Activated naive CD4-positive, alpha-beta T cell treated with Interleukin-2 at 50 U/mL for 16 hours (primary cell): Measurements from ENCODE around the gene HCN2.

Source experiments
- DNase-seq: peaks from one replicate; pipeline ENCODE4 v3.0.0-alpha.2; 2020

The HCN2 gene

DNA sequence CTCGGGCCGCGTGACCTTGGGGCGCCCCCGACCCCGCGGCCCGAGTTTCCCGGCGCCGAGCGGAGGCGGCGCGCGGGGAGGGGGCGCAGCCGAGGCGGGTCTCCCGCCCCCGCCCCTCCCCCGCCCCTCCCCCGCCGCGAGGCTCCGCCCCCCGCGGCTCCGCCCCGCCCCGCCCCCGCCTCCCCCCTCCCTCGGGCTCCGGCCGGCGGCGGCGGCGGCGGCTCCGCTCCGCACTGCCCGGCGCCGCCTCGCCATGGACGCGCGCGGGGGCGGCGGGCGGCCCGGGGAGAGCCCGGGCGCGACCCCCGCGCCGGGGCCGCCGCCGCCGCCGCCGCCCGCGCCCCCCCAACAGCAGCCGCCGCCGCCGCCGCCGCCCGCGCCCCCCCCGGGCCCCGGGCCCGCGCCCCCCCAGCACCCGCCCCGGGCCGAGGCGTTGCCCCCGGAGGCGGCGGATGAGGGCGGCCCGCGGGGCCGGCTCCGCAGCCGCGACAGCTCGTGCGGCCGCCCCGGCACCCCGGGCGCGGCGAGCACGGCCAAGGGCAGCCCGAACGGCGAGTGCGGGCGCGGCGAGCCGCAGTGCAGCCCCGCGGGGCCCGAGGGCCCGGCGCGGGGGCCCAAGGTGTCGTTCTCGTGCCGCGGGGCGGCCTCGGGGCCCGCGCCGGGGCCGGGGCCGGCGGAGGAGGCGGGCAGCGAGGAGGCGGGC is at the start of gene HCN2:
TSS of gene HCN2 (plus strand) at position 189 of the 703 bp plus-strand sequence. CDS start at position 254, 65 bp downstream.
- no peak for DNase-seq

DNA sequence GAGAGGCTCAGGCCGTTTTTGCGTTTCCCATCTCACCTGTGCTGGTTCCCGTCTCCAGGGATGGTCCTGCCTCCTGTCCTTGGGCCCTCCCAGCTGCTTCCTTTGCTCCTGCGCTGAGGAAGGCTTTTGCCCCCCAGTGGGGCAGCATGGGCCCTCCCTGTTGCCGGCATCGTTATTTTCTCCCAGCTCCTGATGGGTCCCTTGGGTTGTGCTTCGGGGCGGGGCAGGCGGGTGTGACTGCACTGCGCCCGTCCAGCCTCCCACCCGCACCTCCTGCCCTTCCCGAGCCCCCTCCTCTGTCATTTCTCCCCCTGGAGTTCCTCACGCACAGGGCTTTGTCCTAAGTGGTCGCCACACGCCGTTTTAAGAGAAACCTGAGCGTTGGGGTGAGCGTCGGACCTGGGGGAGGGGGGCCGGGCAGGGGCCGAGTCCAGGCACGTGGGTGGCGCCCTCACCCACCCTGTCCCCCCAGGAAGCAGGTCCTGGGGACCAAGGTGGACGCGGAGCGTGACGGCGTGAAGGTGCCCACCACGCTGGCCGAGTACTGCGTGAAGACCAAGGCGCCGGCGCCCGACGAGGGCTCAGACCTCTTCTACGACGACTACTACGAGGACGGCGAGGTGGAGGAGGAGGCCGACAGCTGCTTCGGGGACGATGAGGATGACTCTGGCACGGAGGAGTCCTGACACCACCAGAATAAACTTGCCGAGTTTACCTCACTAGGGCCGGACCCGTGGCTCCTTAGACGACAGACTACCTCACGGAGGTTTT is 48.6 kb upstream of the HCN2 start:
- no peak for DNase-seq

DNA sequence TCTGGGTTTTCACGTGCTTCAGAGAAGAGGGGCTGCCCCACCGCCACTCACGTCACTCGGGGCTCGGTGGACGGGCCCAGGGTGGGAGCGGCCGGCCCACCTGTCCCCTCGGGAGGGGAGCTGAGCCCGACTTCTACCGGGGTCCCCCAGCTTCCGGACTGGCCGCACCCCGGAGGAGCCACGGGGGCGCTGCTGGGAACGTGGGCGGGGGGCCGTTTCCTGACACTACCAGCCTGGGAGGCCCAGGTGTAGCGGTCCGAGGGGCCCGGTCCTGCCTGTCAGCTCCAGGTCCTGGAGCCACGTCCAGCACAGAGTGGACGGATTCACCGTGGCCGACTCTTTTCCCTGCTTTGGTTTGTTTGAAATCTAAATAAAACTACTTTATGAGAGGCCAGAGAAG is 48.0 kb upstream of the HCN2 start:
- no peak for DNase-seq

DNA sequence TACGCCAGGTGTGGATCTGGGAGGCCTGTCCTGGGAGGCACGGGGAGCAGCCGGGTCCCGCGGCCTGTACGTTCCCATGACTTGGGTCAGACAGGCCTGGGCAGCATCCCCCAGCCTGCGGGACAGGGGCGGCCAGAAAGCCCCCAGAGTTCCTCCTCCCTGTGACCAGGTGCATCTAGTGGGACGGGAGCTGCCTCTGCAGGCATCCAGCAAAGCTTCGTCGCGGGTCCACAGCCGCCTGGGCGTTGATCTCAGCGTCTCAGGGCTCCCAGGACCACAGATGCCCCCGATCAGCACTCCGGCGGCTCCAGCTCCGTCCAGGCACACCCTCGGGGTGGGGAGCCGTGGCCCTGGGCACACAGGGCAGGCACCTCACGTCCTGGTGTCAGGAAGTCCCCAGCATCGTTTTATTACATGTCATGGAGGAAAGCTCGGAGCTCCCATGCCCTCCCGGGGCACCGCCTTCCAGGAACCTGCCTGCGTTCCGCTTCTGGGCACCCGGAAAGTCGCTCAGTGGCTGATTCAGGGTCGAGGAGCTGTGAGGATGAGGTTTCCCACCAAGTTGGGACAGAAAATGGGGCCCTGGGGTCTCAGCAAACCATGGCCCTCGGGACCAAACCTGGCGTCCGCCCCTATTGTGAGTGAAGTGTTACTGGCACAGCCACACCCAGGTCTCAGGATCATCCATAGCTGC is 47.4 kb upstream of the HCN2 start:
- no peak for DNase-seq

DNA sequence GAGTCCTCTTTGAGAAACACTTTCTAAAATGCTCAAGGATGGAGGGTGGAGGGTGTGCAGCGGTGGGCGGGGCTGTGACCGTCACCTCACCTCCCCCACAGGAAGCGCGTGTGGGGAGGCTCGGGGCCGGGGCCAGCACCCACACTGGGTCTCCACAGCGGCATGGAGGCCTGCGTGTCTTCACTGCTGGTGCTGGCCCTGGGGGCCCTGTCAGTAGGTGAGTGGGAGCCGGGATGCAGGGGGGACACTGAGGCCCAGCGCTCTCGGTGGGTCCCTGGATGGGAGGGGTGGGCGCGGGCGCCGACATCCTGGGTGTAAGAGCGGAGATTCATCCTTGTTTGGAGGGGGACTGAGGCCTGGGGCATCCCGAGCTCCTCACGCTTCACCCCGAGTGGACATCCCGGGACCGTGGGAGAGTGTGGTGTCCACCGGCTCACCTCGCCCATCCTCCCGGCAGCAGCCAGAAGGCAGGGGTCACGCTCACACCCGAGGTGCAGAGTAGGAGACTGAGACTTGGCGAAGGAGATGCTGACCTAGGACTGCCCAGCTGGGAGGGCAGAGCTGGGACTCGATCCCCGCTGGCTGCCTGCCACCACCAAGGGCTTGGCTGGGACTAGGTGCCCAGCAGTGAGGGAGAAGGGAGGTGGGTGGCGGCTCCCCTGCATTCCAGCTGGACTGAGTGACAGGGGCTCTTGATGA is 45.6 kb upstream of the HCN2 start, which contains the start of gene GZMM:
TSS of gene GZMM (plus strand) at position 144 of the 699 bp plus-strand sequence. CDS start at position 163, 19 bp downstream.
- DNase-seq, result peak; percentile 78

DNA sequence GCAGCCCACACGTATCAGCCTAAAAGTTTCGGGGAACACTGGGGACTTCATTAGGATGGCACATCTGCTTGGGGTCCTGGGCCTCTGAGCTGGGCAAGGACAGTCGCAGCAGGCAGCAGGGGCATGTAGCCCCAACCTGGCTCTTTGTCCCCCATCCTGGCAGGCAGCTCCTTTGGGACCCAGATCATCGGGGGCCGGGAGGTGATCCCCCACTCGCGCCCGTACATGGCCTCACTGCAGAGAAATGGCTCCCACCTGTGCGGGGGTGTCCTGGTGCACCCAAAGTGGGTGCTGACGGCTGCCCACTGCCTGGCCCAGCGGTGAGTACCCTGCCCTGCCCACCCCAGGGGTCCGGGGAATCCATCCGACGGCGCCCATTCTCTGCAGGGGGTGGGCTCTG is 42.6 kb upstream of the HCN2 start:
- no peak for DNase-seq

DNA sequence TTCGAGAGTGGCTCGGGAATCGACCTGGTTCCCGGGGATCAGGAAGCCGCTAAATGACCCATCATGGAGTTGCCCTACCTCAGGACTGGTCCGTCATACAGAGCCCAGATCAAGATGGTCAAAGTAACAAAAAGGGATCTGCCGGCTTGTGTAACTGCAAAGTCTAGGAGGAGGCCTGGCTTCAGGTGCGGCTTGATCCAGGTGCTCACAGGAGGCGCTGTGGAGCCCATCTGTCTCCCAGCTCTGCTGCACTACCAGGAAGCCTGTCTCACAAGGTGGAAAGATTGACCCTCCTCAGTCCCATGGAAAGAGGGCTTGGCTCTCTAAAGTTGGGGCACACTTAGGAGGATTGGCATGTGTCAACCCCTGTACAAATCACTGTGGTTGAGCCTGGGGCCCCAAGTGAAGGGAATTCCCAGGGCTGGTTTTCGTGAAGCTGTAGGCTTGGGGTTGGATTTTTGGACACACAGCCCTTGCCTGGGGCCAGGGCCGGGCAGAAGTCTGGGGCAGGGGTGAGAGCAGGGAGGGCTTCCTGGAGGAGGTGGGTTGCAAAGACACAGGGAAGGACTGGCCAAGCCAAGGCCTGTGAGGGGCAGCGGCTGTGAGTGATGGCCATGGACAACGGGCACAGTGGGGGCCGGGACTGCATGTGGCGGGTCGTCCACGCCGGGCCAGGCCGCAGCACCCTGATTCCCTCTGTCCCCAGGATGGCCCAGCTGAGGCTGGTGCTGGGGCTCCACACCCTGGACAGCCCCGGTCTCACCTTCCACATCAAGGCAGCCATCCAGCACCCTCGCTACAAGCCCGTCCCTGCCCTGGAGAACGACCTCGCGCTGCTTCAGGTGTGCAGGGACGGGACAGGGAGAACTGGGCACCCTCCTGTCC is 41.6 kb upstream of the HCN2 start:
- DNase-seq, result no peak

DNA sequence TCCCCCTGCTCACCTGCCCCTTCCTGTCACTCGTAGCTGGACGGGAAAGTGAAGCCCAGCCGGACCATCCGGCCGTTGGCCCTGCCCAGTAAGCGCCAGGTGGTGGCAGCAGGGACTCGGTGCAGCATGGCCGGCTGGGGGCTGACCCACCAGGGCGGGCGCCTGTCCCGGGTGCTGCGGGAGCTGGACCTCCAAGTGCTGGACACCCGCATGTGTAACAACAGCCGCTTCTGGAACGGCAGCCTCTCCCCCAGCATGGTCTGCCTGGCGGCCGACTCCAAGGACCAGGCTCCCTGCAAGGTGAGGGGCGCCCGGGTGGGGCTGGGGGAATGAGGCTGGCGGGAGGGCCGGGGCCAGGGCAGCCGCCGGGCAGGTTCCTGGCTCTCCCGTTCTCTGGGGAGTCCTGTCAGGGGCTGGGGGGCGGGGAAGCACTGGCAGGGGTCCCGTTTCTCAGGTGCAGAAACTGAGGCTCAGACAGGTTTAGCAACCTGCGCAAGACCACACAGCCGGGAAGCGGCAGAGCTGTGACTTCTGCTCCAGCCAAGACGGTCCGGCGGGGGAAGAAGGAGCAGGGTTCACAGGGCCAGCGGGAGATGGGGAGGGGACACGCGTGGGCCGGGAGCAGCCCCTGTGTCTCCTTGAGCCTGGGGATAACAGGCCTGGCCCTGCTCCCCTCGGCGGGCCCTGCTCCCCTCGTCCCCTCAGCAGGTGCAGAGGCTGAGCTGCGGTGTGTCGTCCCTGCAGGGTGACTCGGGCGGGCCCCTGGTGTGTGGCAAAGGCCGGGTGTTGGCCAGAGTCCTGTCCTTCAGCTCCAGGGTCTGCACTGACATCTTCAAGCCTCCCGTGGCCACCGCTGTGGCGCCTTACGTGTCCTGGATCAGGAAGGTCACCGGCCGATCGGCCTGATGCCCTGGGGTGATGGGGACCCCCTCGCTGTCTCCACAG is 40.5 kb upstream of the HCN2 start:
- DNase-seq, result no peak

DNA sequence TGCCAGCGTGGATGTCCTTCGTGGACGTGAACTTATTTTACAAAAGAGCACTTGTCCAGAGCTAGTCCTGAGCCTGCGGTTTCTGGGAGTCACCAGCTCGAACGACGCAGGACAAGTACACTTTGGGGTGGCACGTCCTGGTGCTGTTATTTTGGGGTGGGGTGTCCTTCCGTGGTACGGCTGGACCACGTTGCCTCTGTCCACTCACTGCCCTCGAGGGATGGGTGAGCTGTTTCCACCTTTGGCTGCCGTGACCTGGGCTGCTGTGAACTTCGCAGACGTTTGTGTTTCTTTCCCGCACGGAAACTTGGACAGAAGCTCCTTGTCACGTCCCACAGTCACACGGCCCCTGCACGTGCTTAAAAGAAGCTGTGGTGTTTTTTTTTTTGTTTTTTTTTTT is 34.9 kb upstream of the HCN2 start:
- no peak for DNase-seq

DNA sequence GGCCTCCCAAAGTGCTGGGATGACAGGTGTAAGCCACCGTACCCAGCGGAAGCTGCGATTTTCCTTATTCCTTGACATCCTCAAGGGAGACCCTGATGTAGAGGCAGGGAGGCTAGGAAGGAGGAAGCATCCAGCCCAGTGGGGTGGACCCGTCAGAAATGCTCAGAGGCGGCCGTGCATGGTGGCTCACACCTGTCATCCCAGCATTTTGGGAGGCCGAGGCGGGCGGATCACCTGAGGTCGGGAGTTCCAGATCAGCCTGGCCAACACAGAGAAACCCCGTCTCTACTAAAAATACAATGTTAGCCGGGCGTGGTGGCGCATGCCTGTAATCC is 34.2 kb upstream of the HCN2 start:
- DNase-seq, result no peak

DNA sequence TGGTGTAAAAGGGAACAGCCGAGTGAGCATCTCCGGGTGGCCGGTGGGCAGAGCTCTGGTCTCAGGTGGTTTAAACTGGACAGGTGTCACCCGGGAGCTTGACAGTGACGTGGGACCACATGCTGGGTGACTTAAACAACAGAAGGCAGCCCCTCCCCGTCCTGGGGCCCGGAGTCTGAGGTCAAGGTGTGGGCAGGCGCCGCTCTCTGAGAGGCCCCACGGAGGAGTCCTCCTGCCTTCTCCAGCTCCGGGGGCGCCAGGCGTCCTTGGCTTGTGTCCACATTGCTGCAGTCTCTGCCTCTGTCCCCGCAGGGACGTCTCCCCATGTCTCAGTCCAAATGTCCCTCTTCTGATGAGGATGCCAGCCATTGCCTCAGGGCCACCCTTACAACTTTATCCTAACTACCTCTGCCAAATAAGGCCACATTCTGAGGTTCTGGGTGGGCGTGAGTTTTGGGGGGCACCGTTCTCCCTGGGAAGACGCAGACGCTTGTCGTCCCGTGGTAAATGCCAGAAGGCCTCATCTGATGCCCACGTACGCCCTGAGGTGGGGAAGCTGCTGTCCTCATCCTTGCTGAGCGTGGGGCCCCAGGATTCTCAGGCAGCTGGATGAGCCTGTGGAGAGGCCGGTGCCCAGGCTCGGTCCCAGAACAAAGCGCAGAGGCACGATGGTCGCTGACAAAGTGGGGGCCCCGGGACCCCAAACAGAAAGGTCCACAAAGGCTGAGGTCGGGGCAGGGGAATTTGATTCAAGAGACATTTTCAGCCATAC is 32.9 kb upstream of the HCN2 start:
- no peak for DNase-seq

DNA sequence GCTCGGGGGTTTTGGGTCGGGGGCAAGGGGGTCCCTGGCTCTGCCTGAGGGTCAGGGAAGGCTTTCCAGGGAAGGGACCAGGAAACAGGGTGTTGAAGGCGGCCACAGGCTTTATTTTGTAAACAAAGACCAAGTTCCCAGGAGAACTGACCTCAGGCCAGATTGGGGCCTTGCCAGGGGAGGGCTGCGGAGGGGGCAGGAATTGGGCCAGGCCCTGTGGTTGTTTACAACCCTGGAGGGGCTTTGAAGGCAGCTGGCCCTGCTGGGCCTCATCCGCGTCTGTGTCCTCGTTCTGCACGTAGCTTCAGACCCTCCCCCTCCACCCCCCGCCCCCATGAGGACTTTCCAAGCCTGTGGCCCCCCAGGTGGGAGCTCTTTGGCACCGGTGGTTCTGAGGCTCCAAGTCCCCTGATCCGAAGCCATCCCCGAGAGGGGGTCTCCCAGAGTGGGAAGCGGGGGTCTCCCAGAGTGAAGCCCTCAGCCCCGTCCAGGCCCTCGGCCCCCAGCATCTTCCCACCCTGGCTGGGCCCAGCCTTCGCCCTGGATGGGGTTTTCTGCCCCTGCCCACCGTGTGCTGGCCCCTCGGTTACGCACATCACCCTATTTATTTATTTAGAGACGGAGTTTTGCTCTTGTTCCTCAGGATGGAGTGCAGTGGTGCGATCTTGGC is 30.8 kb upstream of the HCN2 start:
- DNase-seq, result no peak

DNA sequence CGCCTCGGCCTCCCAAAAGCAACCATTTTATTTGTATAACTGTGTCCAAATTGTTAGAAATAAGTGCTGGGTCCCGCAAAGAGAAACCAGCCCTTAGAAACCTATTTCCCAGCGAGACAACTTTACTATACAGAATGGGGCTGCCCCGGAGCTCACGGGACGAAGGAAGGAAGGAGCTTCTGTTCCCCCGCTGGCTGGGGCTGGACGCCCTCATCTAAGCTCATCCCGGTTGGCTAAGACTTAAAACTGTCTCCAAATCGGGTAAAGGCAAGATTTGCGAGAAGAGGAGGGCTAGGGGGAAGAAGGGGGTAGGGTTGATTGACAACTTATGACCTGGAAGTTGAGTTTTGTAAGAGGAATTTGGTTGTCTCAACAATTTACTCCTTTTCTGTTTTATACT is 29.6 kb upstream of the HCN2 start:
- DNase-seq, result no peak

DNA sequence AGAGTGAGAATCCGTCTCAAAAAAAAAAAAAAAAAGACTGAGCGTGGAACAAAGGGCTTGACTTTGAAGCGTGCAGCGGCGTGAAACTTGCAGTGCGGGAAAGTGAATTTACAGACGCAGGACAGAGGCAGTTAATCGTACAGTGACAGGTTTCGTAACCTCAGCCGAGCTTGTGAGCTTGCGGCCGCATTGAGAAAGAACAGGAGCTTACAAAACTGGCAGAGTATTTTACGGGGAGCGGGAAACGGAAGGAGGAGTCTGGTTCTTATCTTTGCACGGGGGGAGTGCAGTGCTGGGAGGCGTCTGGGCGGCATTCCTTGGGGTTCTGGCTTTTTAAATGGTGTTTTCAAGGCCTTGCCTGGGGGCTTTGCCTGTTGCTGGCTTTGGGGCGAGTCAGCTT is 23.3 kb upstream of the HCN2 start:
- DNase-seq, result no peak

DNA sequence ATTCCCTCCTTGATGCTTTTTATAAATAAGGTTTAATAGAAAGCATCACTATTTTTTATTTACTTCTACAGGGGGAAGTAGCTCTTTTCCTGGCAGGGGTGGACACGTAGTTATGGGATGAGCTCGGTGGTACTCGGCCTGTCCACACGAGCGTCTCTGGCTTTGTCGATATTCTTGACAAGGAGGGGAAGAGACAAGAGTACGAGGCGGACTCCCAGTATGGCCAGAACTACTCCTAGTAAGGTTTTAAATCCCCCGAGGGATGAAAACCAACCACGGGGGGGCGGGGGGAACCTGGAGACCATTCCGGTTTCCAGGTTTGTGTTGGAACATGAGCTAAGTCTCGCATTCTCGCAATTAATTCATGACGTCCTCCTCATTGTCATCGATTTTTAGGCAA is 22.8 kb upstream of the HCN2 start:
- no peak for DNase-seq

DNA sequence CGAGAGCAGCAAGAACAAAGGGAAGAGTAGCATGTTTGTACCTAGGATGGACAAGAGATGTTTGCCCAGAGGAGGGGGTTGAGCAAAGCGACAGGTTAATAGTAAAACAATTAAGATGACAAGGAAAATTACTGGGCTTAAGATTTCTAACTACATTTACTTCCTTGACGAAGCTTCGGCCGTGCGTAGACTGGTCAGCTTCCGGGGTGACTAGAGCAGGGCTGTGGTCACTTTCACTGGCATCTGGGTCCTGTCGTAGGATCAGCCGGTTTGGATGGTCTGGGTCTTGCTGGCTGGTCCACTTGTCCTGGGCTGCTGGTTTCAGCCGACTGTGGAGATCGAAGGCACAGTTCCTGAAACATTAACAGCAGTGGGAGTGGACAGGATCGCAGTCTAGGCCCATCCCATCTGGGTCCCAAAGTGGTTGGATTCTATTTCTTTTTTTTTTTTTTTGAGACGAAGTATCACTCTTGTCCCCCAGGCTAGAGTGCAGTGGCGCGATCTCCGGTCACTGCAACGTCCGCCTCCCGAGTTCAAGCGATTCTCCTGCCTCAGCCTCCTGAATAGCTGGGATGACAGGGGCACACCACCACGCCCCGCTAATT is 22.3 kb upstream of the HCN2 start:
- no peak for DNase-seq

DNA sequence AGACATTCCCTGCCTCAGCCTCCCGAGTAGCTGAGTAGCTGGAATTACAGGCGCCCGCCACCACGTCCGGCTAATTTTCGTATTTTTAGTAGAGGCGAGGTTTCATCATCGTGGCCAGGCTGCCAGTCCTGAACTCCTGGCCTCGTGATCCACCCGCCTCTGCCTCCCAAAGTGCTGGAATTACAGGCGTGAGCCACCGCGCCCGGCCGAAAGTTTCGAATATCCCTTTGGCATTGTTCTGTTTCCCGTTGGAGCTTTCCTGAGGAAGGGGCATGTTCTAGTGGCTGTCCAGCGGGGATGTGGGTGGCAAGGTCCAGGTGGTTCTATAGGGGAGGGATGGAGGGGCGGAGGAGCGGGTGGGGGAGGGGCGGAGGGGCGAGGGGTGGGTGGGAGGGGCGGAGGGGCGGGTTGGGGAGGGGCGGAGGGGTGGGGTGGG is 19.4 kb upstream of the HCN2 start:
- DNase-seq, result no peak

DNA sequence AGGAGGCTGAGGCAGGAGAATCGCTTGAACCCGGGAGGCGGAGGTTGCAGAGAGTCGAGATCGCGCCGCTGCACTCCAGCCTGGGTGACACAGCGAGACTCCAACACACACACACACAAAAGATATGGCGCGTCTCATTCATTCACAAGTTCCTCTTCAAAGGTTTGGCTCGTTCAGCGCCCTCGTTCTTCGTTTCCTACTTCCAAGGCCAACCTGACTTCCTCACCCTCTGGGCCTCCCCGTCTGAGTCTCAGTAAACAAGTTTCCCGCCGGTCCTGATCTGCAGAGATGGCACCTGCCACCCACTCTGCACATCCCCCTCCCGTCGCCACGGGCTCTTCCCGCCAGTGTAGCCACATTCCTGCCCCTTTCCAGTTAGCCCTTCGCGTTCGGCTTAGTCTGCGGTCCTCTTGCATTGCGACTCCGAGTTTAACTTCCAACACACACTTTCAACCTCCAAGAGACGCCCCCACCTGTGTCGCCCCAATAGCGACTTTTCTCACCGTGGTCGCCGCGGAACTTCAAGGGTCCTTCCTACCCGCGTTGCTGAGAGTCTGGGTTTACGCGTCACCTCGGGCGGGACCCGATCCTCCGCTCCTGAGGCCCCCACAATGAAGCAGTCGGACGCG is 18.6 kb upstream of the HCN2 start:
- DNase-seq, result peak; percentile 50

DNA sequence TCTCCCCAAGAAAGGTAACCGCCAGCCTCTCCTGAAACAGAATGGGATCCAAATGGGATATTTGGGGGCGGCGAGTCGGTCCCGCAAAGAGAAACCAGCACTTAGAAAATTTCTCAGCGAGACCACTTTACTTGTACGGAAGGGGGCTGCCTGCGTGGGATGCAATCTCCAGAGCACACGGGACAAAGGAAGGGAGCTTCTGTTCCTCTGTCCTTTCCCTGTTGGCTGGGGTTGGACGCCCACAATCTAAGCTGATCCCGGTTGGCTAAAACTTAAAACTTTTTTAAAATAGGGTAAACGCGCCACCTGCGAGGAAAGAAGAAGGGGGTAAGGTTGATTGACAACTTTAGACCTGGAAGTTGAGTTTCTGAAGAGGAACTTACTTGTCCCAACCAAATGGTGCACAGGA is 18.1 kb upstream of the HCN2 start:
- peak; percentile 15 for DNase-seq
